ENCODE measurements around the gene FAM168B. TPM values are rescaled to one million over a fixed set of nuclear protein-coding genes. Genes with fewer than 3 reads are reported as not detected.

The FAM168B gene
- total RNA-seq: 100 to 1,000 TPM in 1 of 4 donors, 10 to 100 TPM in 3; 56.4 to 108 (median 86.9) TPM

GRCh38 chr2:131093006-131093695 is at the start of gene FAM168B:
FAM168B (minus strand) TSS chr2:131093460; CDS start chr2:131082646, 10,814 bp downstream.
- 0% methylated on average over 19 to 60 of the region's 107 CpGs for WGBS, 2 donors
- TF ChIP-seq CTCF (IDR thresholded peaks at IDR 0.05) (no peak), POLR2A (IDR thresholded peaks at IDR 0.05) (peak in 1 of 2 donors; percentile 87)
- intact Hi-C loops (cut with DNase I; ENCODE audit: low total_unique reads): no loop called here

GRCh38 chr2:131142849-131143248 is 49.6 kb upstream of the FAM168B start:
- DNase-seq (ENCODE audit: low spot score in 2 of 2): no peak
- intact Hi-C loops (cut with DNase I; ENCODE audit: low total_unique reads): no loop called here
- WGBS, 2 donors: 94 to 98% methylated on average over 5 of the region's 5 CpGs
- TF ChIP-seq POLR2A (IDR thresholded peaks at IDR 0.05): no peak
- no peak for TF ChIP-seq CTCF (IDR thresholded peaks at IDR 0.05)
- no peak overlapping the region for H3K4me3 ChIP-seq (ENCODE audit: low read depth, poor library complexity, severe bottlenecking)

More at GRCh38 chr2:131093006-131093695, at the start of gene FAM168B:
- peak within 1 kb of the TSS; percentile 83 for H3K4me3 ChIP-seq (ENCODE audit: low read depth, poor library complexity, severe bottlenecking)
- peak; percentile 84 to 97 for DNase-seq (ENCODE audit: low spot score in 2 of 2)

GRCh38 chr2:131140581-131140980 is 47.3 kb upstream of the FAM168B start:
- no peak overlapping the region for H3K4me3 ChIP-seq (ENCODE audit: low read depth, poor library complexity, severe bottlenecking)
- 91 to 96% methylated on average over 2 of the region's 2 CpGs for WGBS, 2 donors
- TF ChIP-seq CTCF (IDR thresholded peaks at IDR 0.05) (no peak), POLR2A (IDR thresholded peaks at IDR 0.05) (no peak)
- intact Hi-C loops (cut with DNase I; ENCODE audit: low total_unique reads): no loop called here
- no peak for DNase-seq (ENCODE audit: low spot score in 2 of 2)

GRCh38 chr2:131132729-131133128 is 39.5 kb upstream of the FAM168B start:
- DNase-seq (ENCODE audit: low spot score in 2 of 2): no peak
- intact Hi-C loops (cut with DNase I; ENCODE audit: low total_unique reads): no loop called here
- TF ChIP-seq POLR2A (IDR thresholded peaks at IDR 0.05) (no peak), CTCF (IDR thresholded peaks at IDR 0.05) (no peak)
- 87 to 93% methylated on average over 8 of the region's 8 CpGs for WGBS, 2 donors
- H3K4me3 ChIP-seq (ENCODE audit: low read depth, poor library complexity, severe bottlenecking): no peak overlapping the region

GRCh38 chr2:131130298-131130596 is 37.0 kb upstream of the FAM168B start:
- no peak for DNase-seq (ENCODE audit: low spot score in 2 of 2)
- 99 to 100% methylated on average over 2 of the region's 2 CpGs for WGBS, 2 donors
- no peak for TF ChIP-seq CTCF (IDR thresholded peaks at IDR 0.05)
- intact Hi-C loops (cut with DNase I; ENCODE audit: low total_unique reads): no loop called here
- no peak overlapping the region for H3K4me3 ChIP-seq (ENCODE audit: low read depth, poor library complexity, severe bottlenecking)

- TF ChIP-seq POLR2A (IDR thresholded peaks at IDR 0.05) (no peak), CTCF (IDR thresholded peaks at IDR 0.05) (no peak)
- intact Hi-C loops (cut with DNase I; ENCODE audit: low total_unique reads): no loop called here
- 89 to 93% methylated on average over 3 of the region's 3 CpGs for WGBS, 2 donors
- H3K4me3 ChIP-seq (ENCODE audit: low read depth, poor library complexity, severe bottlenecking): no peak overlapping the region
- no peak for DNase-seq (ENCODE audit: low spot score in 2 of 2)
These were observed 34.7 kb upstream of the FAM168B start for GRCh38 chr2:131127981-131128380.
